ENCODE data around the gene PRPSAP2.
"Not testable (repeated sequence)": the region's sequence is repeated elsewhere in the genome, so short reads cannot be mapped to it uniquely, and the experiment has no call there.

GRCh38 chr17:18816489-18817371 lies 41.2 kb upstream of the PRPSAP2 start:
- TF ChIP-seq, protein P1, sequence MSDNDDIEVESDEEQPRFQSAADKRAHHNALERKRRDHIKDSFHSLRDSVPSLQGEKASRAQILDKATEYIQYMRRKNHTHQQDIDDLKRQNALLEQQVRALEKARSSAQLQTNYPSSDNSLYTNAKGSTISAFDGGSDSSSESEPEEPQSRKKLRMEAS (IDR thresholded peaks at IDR 0.05; ENCODE audit: insufficient read depth, insufficient read length), result not testable (repeated sequence)
- TF ChIP-seq, protein P2, sequence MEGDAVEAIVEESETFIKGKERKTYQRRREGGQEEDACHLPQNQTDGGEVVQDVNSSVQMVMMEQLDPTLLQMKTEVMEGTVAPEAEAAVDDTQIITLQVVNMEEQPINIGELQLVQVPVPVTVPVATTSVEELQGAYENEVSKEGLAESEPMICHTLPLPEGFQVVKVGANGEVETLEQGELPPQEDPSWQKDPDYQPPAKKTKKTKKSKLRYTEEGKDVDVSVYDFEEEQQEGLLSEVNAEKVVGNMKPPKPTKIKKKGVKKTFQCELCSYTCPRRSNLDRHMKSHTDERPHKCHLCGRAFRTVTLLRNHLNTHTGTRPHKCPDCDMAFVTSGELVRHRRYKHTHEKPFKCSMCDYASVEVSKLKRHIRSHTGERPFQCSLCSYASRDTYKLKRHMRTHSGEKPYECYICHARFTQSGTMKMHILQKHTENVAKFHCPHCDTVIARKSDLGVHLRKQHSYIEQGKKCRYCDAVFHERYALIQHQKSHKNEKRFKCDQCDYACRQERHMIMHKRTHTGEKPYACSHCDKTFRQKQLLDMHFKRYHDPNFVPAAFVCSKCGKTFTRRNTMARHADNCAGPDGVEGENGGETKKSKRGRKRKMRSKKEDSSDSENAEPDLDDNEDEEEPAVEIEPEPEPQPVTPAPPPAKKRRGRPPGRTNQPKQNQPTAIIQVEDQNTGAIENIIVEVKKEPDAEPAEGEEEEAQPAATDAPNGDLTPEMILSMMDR (IDR thresholded peaks at IDR 0.05; ENCODE audit: extremely low read depth in 1 of 2, insufficient read depth in 1 of 2, low read depth in 1 of 2, low read length in 2 of 2), result peak; percentile 12 to 35
- TF ChIP-seq POLR2AphosphoS5 (IDR thresholded peaks at IDR 0.05; ENCODE audit: insufficient read depth, low read depth, low read length); POLR2A (IDR thresholded peaks at IDR 0.05; ENCODE audit: low read depth, low read length); MYC (IDR thresholded peaks at IDR 0.05; ENCODE audit: low read depth, low read length); EZH2 (IDR thresholded peaks at IDR 0.05; ENCODE audit: borderline replicate concordance, low read depth, low read length, severe bottlenecking); FOS (IDR thresholded peaks at IDR 0.05; ENCODE audit: borderline replicate concordance, insufficient read depth, low read length); JUN (IDR thresholded peaks at IDR 0.05; ENCODE audit: borderline replicate concordance, insufficient read depth, insufficient read length, low read depth); GATA2 (IDR thresholded peaks at IDR 0.05; ENCODE audit: insufficient read depth, insufficient read length, low read depth, low read length): not testable (repeated sequence)
